HG02870 (cell line): Measurements from ENCODE around the gene NDUFB11.

Experiments used
- ATAC-seq: cut with Tn5 transposase; IDR thresholded peaks from one replicate; pipeline ENCODE4 v1.9.1; 2021; ENCODE audit warnings: mild to moderate bottlenecking, moderate library complexity; ENCODE audit not compliant: unreplicated experiment

Gene NDUFB11

GRCh38 chrX:47174846-47175587 lies 30.5 kb upstream of the NDUFB11 start:
- ATAC-seq: no peak

- ATAC-seq: no peak
Observed at GRCh38 chrX:47174376-47174775, 29.9 kb upstream of the NDUFB11 start.

DNA sequence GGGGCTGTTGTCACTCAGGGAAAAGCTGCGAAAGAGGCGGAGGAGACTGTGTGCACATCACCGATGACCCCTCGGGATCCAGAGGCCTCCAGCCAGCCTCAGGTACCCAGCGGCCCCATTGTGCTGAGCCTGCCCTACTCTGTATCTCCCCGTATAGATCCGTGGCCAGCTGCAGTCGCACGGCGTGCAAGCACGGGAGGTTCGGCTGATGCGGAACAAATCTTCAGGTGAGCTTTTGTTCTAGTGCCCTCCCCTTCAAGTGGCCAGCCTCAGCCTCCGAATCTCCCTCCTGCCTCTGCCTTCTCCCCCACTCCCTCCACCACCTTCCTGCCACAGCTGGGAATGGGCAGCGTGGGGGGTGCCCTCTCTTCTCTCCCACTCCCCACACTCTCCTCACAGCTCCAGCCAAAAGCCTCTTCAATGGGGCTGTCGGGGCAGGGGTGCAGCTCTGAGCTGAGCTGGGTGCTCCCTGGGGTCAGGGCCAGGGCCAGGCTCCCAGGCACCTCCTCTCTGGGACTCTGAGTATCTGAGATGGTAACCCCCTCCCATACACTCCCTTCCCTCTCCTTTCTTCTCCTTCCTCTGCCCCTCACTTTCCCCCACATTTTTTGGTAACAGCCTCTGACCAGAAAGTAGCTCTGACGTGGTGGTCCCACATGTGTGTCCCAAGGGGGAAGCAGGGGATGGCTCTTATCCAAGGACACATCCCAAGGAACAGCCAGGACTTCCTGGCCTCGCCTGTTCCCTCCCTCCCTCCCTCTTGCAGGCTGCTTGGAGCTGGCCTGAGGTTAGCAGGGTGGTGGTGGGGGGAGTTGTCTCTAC lies 28.7 kb upstream of the NDUFB11 start:
- no peak for ATAC-seq

DNA sequence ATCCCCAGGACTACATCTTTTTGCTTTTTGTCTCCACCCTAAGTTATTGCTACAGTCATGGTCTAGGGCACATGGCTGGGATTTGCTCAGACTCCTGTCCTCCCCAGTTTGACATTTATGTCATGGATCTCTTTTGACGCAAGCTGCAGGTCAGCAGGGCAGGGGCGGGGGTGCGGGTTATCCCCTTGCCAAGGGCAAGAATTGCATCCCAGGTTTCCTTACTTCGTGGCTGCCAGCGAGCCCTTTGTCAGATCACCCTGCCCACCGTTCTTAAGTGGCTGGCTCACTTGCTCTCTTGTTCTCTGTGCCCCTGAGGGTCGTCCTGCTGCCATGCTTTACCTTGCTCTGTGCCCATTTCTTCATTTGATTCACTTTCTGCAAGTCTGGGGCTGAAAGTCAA lies 28.0 kb upstream of the NDUFB11 start:
- ATAC-seq: no peak

DNA sequence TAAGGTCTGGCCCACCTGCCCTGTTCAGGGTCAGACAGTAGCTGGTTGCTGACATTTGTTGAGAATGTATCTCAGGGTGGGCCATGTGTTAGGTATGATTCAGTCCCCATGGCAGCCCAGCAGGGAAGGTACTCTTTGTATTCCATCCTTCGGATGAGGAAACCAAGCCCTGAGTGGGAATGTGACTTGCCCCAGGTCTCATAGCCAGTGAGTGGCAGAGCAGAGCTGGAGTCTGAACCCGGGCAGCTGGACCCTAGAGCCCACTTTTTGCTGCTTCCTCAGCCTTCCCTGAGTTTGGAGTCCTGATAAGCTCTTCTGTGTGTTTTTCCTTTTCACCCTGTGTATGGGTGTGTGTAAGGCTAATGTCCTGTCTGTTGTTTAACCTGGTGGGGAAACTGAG lies 27.5 kb upstream of the NDUFB11 start:
- ATAC-seq: no peak

- ATAC-seq: no peak
Observed at GRCh38 chrX:47170861-47171692, 26.6 kb upstream of the NDUFB11 start.

GRCh38 chrX:47169726-47170515 lies 25.4 kb upstream of the NDUFB11 start:
- no peak for ATAC-seq

DNA sequence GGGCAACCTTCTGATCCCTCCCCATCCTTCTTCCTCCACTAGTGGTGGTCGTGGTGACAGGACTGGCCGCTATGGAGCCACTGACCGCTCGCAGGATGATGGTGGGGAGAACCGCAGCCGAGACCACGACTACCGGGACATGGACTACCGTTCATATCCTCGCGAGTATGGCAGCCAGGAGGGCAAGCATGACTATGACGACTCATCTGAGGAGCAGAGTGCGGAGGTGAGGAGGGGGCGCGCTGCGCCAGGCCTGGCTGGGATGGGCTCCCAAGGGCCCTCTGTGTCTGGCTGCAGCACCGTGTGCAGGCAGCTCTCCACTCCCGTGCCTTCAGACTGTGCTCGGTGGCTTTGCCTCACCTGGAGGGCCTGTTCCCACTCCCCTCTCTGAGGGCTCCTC lies 24.8 kb upstream of the NDUFB11 start:
- ATAC-seq: no peak

DNA sequence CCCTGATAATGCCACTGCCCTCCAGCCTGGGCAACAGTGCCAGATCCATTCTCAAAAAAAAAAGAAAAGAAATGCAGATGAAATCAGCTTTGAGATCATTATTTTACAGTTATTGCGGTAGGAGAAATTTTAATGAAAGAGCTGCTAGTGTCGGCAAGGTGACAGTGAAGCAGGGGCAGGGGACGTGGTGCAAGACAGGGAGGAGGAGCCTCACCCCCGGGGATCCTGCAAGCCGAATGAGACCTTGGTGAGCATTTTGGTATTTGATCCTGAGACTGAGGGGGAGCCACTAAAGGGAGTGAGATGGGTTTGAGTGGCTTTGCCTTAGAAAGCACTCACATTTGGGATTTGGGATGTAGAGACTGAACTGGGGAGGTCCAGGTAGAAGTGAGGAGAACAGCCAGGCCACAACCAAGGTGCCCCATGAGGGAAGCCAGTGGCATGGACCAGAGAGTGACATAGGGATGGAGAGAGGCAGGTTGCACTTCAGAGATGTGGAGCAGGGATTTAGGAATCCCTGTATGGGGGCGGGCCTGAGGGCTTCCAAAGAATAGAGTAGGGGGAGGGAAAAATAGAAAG lies 24.1 kb upstream of the NDUFB11 start:
- no peak for ATAC-seq

GRCh38 chrX:47166126-47166525 lies 21.6 kb upstream of the NDUFB11 start:
- ATAC-seq: no peak

GRCh38 chrX:47164420-47164819 lies 19.9 kb upstream of the NDUFB11 start:
- ATAC-seq: no peak

DNA sequence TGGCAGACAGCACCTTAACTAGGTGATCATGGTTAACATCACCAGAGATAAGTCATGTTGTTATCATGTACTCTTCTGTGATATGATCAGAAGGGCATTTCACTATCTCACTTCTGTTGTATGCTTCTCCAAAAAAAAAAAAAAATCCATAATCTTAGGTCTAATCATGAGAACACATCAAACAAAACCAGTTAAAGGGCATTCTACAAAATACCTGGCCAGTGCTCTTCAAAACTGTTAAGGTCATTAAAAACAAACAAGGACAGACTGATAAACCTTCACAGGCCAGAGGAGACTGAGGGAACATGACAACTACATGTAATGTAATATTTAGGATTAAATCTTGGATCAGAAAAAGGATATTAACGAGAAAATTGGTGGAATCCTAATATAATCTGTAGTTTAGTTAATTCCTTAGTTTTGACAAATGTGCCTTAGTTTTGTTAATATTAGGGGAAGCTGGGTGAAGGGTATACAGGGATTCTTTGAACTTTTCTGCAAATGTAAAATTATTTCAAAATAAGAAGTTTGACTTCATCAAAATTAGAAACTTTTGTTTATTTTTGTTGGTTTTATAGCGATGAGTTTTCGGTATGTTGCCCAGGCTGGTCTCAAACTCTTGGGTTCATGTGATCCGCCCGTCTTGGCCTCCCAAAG lies 18.6 kb upstream of the NDUFB11 start:
- no peak for ATAC-seq

DNA sequence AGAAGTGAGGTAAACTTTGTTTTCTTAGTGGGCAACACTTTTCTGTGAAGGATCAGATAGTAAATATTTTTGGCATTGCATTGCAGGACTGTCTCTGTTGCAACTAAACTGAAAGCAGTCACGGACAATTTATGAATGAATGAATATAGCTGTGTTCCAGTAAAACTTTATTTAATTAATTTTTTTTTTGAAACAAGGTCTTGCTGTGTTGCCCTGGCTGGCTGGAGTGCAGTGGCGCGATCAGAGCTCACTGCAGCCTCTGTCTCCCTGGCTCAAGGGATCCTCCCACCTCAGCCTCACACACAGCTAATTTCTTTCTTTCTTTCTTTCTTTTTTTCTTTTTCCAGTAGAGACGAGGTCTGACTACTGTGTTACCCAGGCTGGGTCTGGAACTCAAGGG lies 16.3 kb upstream of the NDUFB11 start:
- no peak for ATAC-seq

DNA sequence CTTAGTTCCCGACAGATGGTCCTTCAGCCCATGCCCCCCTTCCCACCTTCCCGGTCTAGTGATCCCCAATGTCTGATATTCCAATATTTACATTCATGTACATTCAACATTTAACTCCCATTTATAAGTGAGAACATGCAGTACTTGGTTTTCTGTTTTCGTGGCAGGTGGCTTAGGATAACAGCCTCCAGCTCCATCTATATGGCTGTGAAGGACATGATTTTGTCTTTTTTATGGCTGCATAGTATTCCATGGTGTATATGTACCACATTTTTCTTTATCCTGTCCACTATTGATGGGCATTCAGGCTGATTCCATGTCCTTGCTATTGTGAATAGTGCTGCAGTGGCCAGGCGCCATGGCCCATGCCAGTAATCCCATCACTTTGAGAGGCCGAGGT lies 14.3 kb upstream of the NDUFB11 start:
- ATAC-seq: no peak

DNA sequence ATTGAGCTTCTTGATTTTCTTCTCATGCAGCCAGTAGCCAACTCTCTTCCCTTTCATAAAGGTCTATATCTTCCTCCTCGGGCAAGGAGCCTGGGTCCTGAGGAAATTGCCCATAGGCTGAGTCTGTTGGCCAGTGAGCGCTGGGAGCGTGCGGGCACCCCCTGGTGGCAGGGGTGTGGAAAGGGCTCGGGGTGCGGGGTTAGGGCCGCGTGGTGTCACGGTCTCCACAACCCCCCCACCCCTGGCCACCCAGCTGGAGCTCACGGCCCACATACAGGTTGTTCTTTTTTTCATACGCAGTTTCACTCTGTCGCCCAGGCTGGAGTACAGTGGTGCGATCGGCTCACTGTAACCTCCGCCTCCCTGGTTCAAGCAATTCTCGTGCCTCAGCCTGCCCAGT lies 13.6 kb upstream of the NDUFB11 start:
- no peak for ATAC-seq

GRCh38 chrX:47156611-47157520 lies 12.4 kb upstream of the NDUFB11 start:
- ATAC-seq: no peak

GRCh38 chrX:47151435-47151834 lies 6.9 kb upstream of the NDUFB11 start:
- ATAC-seq: no peak

DNA sequence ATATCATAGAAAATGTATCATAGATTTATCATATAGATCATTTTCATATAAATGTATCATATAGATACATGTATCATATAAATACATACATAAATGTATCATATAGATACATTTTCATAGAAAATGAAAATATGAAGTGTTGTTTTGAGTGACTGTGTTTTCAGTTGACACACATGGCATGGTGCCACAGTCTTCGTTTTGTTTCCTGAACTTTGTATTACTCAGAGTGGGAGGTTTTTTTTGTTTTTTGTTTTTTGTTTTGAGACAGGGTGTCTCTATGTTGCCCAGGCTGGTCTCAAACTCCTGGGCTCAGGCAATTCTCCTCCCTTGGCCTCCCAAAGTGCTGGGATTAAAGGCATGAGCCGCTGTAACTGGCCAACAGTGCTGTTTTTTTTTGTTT lies 4.4 kb upstream of the NDUFB11 start:
- no peak for ATAC-seq
